PC-9 (cell line): ENCODE results near the gene SEZ6L. TPM values are rescaled to one million over a fixed set of nuclear protein-coding genes. Genes with fewer than 3 reads are reported as not detected.

ENCODE experiments used
- BruUV-seq: library from RNA; stranded (reverse); fragments of 400-500 nt; replicated peaks from 2 replicates; lab custom pipeline; 2021; lab: Mats Ljungman, UMichigan
- CTCF ChIA-PET: fragments of 300-600 bp; sonication (Branson Sonifier 250); formaldehyde crosslinking; loops from one replicate; lab custom pipeline; 2022; ENCODE audit warnings: antibody characterized with exemption; lab: Charles Lee
- POLR2A ChIA-PET: fragments of 300-600 bp; sonication (Branson Sonifier 250); formaldehyde crosslinking; loops from one replicate; lab custom pipeline; 2022; ENCODE audit warnings: antibody characterized with exemption; ENCODE audit not compliant: unreplicated experiment; lab: Charles Lee
- DNase-seq, 2 experiments: peaks; one replicate each; pipeline versions ENCODE4 v3.0.0 to v3.0.0-alpha.2; 2015 to 2022; ENCODE audit warnings: mixed read lengths in 1 of 2
- H2AFZ ChIP-seq: fragments of 200-600 bp; sonication (generic); 2 replicates; pipeline ENCODE4 v1.8.1; 2017; ENCODE audit warnings: antibody characterized with exemption
- H3F3A ChIP-seq: fragments of 200-600 bp; sonication (generic); 2 replicates; pipeline ENCODE4 v1.8.1; 2017; ENCODE audit warnings: antibody characterized with exemption, mild to moderate bottlenecking, low read depth; ENCODE audit not compliant: insufficient read depth
- H3K27ac ChIP-seq: fragments of 200-600 bp; sonication (generic); 2 replicates; pipeline ENCODE4 v1.6.1; 2016; ENCODE audit warnings: mixed run types
- H3K27me3 ChIP-seq: fragments of 200-600 bp; sonication (generic); 2 replicates; pipeline ENCODE4 v1.6.1; 2016; ENCODE audit warnings: low read depth, mixed run types; ENCODE audit not compliant: insufficient read depth
- H3K36me3 ChIP-seq: fragments of 200-600 bp; sonication (generic); 2 replicates; pipeline ENCODE4 v1.6.1; 2016; ENCODE audit warnings: low read depth, mixed run types
- H3K4me1 ChIP-seq: fragments of 200-600 bp; sonication (generic); replicated peaks from 2 replicates; pipeline ENCODE4 v1.6.1; 2016; ENCODE audit warnings: mixed run types; ENCODE audit not compliant: insufficient read depth
- H3K4me2 ChIP-seq: fragments of 200-600 bp; sonication (generic); 2 replicates; pipeline ENCODE4 v1.6.1; 2017; ENCODE audit warnings: mixed run types
- H3K4me3 ChIP-seq: fragments of 200-600 bp; sonication (generic); 2 replicates; pipeline ENCODE4 v1.6.1; 2016; ENCODE audit warnings: mixed run types
- H3K79me2 ChIP-seq: fragments of 200-600 bp; sonication (generic); 2 replicates; pipeline ENCODE4 v1.6.1; 2017; ENCODE audit warnings: low read depth, mixed run types
- H3K9me2 ChIP-seq: fragments of 200-600 bp; sonication (generic); 2 replicates; pipeline ENCODE4 v1.8.1; 2017; ENCODE audit warnings: mild to moderate bottlenecking; ENCODE audit not compliant: insufficient read depth
- H3K9me3 ChIP-seq: fragments of 200-600 bp; sonication (generic); 2 replicates; pipeline ENCODE4 v1.8.1; 2016; ENCODE audit warnings: low read depth; ENCODE audit not compliant: insufficient read depth
- H4K20me1 ChIP-seq: fragments of 200-600 bp; sonication (generic); 2 replicates; pipeline ENCODE4 v1.8.1; 2017; ENCODE audit not compliant: insufficient read depth
- CTCF ChIP-seq: fragments of 200-600 bp; sonication (generic); conservative IDR thresholded peaks from 2 replicates; pipeline ENCODE4 v1.6.1; 2017; ENCODE audit warnings: mixed run types, antibody characterized with exemption, mild to moderate bottlenecking, moderate library complexity
- EZH2 ChIP-seq: fragments of 200-600 bp; sonication (generic); IDR thresholded peaks from 2 replicates; pipeline ENCODE4 v1.8.0; 2017; ENCODE audit warnings: antibody characterized with exemption, low read depth
- intact Hi-C: fragments of 100-400 bp; cut with micrococcal nuclease; formaldehyde crosslinking; loops from one replicate; pipeline ENCODE4 v1.10.0; 2022; ENCODE audit not compliant: unreplicated experiment
- total RNA-seq: library from RNA; stranded (reverse); gene quantifications from 2 replicates; pipeline ENCODE4 v1.2.3, GENCODE V29; 2021

The SEZ6L gene
- total RNA-seq, 1 experiment from 2014 or later, result not detected

GRCh38 chr22:26194877-26195276, 25.6 kb downstream of the SEZ6L start:
- Histone ChIP-seq H3K9me2 (no peaks in the 10 kb centered on the region), H4K20me1 (no peaks in the 10 kb centered on the region; the same call in 1 of the 2 replicates), H3K4me3 (no peak overlapping the region), H3K9me3 (no peaks in the 10 kb centered on the region), H3K27me3 (no peaks in the 10 kb centered on the region), H3K4me2 (no peak overlapping the region), H3K27ac (no peak overlapping the region), H3K36me3 (no peaks in the 10 kb centered on the region), H2AFZ (no peak overlapping the region), H3K4me1 (no peaks in the 10 kb centered on the region), H3K79me2 (no peaks in the 10 kb centered on the region), H3F3A (no peaks in the 10 kb centered on the region)
- POLR2A ChIA-PET, result no interaction called here
- BruUV-seq, result no TSS peak
- intact Hi-C loops, result no loop called here
- TF ChIP-seq CTCF (no peak), EZH2 (no peak)
- CTCF ChIA-PET, result no interaction called here
- no peak for DNase-seq

GRCh38 chr22:26196657-26197056, 27.4 kb downstream of the SEZ6L start:
- Histone ChIP-seq H3K4me1 (no peaks in the 10 kb centered on the region), H2AFZ (no peak overlapping the region), H3K9me2 (no peaks in the 10 kb centered on the region), H3K36me3 (no peaks in the 10 kb centered on the region), H4K20me1 (no peaks in the 10 kb centered on the region; the same call in 1 of the 2 replicates), H3K4me2 (no peak overlapping the region), H3K27ac (no peak overlapping the region), H3K9me3 (no peaks in the 10 kb centered on the region), H3K79me2 (no peaks in the 10 kb centered on the region), H3F3A (no peaks in the 10 kb centered on the region), H3K27me3 (peaks cover 4% of the 10 kb centered on the region; the same call in 1 of the 2 replicates), H3K4me3 (no peak overlapping the region)
- TF ChIP-seq CTCF (no peak), EZH2 (no peak)
- intact Hi-C loops, result no loop called here
- ChIA-PET POLR2A (no interaction called here), CTCF (no interaction called here)
- no TSS peak for BruUV-seq
- DNase-seq, result no peak

DNA sequence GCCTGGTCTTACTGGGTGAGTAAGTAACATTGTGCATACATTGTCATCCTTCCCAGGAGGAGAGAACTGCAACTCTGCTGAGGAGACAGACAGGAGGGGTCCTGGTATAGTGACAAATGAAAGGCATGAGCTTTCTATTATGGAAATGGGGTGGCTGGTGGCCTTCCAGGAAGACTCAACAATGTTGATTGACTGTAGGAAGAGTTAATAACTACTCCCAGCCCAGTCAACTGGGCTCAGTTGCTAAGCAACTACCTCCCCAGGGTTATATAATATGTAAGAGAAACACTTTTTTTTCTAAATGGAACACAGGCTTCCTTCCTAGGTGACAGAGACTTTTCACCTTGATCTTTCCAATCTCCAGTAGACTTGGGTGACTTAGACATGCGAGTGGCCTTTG, 28.2 kb downstream of the SEZ6L start:
- POLR2A ChIA-PET, result no interaction called here
- no peak for DNase-seq
- Histone ChIP-seq H4K20me1 (no peaks in the 10 kb centered on the region; the same call in 1 of the 2 replicates), H3K9me3 (no peaks in the 10 kb centered on the region), H3K4me2 (no peak overlapping the region), H3K27me3 (peaks cover 4% of the 10 kb centered on the region; the same call in 1 of the 2 replicates), H2AFZ (no peak overlapping the region), H3K27ac (no peak overlapping the region), H3F3A (no peaks in the 10 kb centered on the region), H3K79me2 (no peaks in the 10 kb centered on the region), H3K9me2 (no peaks in the 10 kb centered on the region), H3K36me3 (no peaks in the 10 kb centered on the region), H3K4me1 (no peaks in the 10 kb centered on the region), H3K4me3 (no peak overlapping the region)
- CTCF ChIA-PET, result no interaction called here
- intact Hi-C loops, result no loop called here
- TF ChIP-seq EZH2 (no peak), CTCF (no peak)
- no TSS peak for BruUV-seq
